Stomach (tissue), 4 donors: Measurements from ENCODE around the gene GPX7.

Experiments used
- EP300 ChIP-seq: sonication (generic); formaldehyde crosslinking; IDR thresholded peaks from one replicate; pipeline ENCODE4 v1.6.1; 2017; ENCODE audit warnings: antibody characterized with exemption
- POLR2A ChIP-seq, 4 donors: fragments of 450-650 bp; IDR thresholded peaks; one replicate each; pipeline ENCODE4 v1.6.1; 2016; ENCODE audit warnings: antibody characterized with exemption in 4 of 4, control low read depth in 2 of 4, mild to moderate bottlenecking in 1 of 4, moderate library complexity in 1 of 4
- TF ChIP-seq, protein P1 (sequence below), 7 experiments: fragments of 450-650 bp in 4 of 7; fragments of 200-600 bp in 3 of 7; sonication (generic) in 3 of 7; IDR thresholded peaks; one replicate each; pipeline ENCODE4 v1.5.1; 2016 to 2019; ENCODE audit warnings: antibody characterized with exemption in 7 of 7, control low read depth in 2 of 7, mild to moderate bottlenecking in 1 of 7

DNA sequence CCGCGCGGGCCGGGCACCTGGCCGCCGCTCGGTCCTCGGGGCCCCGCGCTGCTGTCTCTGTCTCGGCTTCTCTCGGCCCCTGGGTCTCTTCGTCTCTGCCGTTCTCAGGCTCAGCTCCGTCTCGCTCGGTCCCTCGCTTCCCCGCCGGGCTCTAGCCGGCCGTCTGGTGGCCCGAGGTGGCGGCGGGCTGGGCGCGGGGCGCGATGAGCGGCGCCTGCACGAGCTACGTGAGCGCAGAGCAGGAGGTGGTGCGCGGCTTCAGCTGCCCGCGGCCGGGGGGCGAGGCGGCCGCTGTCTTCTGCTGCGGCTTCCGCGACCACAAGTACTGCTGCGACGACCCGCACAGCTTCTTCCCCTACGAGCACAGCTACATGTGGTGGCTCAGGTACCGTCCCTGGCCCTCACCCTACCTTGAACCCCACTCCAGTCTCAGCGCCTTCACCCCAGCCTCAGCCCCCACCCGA is 31.2 kb downstream of the GPX7 start:
- TF ChIP-seq, protein P1, sequence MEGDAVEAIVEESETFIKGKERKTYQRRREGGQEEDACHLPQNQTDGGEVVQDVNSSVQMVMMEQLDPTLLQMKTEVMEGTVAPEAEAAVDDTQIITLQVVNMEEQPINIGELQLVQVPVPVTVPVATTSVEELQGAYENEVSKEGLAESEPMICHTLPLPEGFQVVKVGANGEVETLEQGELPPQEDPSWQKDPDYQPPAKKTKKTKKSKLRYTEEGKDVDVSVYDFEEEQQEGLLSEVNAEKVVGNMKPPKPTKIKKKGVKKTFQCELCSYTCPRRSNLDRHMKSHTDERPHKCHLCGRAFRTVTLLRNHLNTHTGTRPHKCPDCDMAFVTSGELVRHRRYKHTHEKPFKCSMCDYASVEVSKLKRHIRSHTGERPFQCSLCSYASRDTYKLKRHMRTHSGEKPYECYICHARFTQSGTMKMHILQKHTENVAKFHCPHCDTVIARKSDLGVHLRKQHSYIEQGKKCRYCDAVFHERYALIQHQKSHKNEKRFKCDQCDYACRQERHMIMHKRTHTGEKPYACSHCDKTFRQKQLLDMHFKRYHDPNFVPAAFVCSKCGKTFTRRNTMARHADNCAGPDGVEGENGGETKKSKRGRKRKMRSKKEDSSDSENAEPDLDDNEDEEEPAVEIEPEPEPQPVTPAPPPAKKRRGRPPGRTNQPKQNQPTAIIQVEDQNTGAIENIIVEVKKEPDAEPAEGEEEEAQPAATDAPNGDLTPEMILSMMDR (IDR thresholded peaks at IDR 0.05), result no peak
- TF ChIP-seq POLR2A (IDR thresholded peaks at IDR 0.05) (no peak), EP300 (no peak)
